22Rv1 (cell line): Measurements from ENCODE around the gene UNC5A.

ENCODE experiments used
- H3K27ac ChIP-seq: fragments of 450-650 bp; 2 replicates; pipeline ENCODE4 v1.5.1; 2017
- ZFX ChIP-seq: fragments of 450-650 bp; IDR thresholded peaks from 2 replicates; pipeline ENCODE4 v1.6.1; 2017; ENCODE audit warnings: antibody characterized with exemption, borderline replicate concordance
- TF ChIP-seq, protein P1 (sequence below): fragments of 450-650 bp; IDR thresholded peaks from 2 replicates; pipeline ENCODE4 v1.5.1; 2017; ENCODE audit warnings: mild to moderate bottlenecking

The UNC5A gene

DNA sequence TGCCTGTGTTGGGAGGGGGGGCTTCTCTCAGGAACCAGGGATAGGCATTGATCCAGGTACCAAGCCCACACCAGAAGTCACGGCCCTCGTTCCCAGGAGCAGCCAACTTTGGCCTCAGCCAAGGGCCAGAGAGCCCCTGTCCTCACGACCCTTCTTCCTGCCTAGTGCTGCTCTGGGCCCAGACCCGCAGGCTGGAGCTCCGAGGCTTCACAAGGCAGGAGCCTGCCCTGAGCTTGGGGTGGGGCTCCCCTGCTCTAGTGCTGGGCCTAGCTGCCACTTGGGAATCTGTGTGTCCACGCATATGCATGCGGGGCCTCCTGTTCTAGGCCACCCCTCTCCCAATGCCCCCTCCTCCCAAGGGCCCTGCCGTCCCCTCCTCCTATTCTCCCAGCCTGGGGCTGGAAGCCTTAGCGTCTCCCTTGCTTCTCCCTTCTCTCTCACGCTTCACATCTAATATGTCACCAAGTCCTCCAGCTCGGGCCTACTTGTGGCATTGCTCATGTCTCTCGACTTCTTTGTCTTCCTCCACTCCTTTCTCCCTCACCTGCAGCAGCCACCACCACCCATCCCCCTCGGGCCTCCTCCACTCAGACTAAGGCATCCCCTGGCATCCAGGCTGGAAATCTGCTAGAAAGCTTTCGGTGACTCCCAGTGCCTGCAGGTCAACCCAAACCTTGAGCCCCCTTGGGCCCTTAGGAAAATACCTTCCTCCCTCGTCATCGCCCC is 3.4 kb downstream of the UNC5A start:
- TF ChIP-seq, protein P1, sequence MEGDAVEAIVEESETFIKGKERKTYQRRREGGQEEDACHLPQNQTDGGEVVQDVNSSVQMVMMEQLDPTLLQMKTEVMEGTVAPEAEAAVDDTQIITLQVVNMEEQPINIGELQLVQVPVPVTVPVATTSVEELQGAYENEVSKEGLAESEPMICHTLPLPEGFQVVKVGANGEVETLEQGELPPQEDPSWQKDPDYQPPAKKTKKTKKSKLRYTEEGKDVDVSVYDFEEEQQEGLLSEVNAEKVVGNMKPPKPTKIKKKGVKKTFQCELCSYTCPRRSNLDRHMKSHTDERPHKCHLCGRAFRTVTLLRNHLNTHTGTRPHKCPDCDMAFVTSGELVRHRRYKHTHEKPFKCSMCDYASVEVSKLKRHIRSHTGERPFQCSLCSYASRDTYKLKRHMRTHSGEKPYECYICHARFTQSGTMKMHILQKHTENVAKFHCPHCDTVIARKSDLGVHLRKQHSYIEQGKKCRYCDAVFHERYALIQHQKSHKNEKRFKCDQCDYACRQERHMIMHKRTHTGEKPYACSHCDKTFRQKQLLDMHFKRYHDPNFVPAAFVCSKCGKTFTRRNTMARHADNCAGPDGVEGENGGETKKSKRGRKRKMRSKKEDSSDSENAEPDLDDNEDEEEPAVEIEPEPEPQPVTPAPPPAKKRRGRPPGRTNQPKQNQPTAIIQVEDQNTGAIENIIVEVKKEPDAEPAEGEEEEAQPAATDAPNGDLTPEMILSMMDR, result no peak
- no peak overlapping the region for H3K27ac ChIP-seq

DNA sequence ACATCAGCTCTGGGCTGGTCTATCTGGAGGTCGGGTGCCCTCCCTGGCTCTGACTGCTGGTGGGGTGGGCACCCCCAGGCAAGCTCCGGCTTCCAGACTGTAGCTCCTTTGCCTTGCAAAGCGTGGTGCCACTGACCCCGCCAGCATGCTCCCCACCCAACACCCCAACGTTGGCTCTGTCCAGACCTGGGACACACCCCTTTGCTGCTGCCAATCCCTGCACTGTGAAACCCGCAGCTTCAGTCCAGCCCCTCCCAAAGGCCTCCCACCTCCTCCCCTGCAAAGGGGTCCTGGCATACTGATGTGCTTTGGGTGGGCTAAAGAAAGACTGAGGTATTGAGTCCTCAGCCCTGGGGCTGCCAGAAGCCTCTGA is 3.9 kb downstream of the UNC5A start:
- TF ChIP-seq, protein P1, result no peak
- no peak for TF ChIP-seq ZFX

DNA sequence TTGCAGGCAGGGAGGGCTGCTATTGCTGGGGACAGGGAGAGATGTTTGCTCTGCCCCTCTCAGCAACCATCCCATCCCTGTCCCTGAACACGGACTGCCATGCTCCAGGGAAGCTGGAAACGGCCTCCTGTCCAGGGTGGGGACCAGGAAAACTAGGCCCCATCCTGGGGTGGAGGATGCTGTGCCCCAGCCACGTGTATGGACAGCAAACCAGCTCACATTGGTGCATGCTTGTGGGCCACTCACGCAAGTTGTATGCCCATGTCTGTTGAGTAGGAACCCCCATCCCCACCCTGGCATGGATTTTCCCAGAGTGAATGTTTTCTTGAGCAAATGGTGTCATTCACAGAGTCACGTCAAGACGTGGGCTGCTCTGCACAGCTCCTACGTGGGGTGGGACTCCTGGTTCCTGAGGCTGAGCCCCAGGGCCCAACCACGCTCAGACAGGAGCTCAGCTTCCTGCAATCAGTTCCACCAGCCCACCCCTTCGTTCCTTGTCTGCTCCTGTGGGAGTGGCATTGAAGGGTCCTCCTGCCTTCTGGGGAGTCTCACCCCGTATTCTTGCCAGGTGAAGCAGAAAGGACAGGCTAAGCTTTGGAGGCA is 4.6 kb downstream of the UNC5A start:
- TF ChIP-seq, protein P1, result no peak
- no peak for TF ChIP-seq ZFX

More for the DNA sequence above, 3.9 kb downstream of the UNC5A start:
- no peak overlapping the region for H3K27ac ChIP-seq

DNA sequence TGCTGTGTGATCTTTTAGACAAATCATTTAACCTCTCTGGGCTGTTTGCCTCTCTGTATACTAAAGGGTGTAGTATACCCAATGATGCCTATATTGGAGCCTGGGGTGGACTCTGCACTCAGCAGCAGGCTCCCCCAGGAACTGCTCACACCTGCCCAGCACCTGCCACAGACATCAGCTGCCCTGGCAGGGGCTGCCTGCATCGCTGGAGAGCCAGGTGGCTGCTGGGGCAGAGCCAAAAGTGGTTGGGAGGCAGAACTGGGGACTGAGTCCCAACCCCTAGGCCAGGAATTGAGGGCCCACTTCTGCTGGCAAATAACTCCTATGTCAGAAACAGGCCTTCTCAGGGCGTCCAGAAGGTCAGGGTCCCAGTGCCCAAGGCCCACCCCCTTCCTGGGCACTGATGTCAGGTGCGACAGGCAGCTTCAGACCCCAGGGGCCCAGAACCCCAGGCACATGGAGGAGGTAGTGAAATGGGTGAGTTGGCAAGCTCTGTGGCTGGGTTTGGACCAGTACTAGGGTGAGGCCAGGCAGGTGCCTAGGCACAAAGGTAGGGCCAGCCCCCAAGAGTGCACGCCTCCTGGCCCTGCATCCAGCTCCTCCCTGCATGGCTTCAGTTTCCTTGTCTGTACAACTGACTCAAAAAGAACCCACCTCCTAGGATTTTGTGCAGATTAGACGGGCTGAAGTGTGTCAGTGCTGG is 5.8 kb downstream of the UNC5A start:
- TF ChIP-seq ZFX, result no peak
- TF ChIP-seq, protein P1, result no peak
- H3K27ac ChIP-seq, result no peak overlapping the region

More for the DNA sequence above, 4.6 kb downstream of the UNC5A start:
- H3K27ac ChIP-seq, result no peak overlapping the region

DNA sequence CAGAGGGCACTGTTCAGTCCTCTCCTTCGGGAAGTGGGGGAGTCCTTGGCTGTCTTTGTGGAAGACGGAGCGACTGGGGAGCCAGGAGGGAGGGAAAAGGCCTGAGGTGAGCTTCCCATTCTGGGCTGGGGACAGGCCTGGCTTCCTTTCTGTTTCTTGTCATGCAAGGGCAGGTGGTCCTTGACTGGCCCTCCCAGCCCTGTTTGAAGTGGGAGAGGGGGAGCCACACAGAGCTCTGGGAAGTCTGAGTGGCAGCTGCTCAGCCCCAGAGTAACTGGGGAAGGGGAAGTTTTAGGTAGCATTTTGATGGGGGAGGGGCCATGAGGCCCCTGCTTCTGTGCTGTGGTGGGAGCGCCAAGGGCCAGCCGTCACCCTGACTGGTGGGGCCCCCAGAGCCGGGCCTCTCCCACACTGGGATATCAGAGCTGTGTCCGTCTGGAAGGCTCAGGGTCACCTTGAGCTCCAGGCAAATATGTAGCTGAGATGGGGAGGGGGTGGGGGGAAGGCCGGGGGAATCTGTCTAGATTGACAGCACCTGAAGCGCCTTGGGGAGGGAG is 6.5 kb downstream of the UNC5A start:
- H3K27ac ChIP-seq, result no peak overlapping the region
- TF ChIP-seq, protein P1, result no peak
- TF ChIP-seq ZFX, result no peak

DNA sequence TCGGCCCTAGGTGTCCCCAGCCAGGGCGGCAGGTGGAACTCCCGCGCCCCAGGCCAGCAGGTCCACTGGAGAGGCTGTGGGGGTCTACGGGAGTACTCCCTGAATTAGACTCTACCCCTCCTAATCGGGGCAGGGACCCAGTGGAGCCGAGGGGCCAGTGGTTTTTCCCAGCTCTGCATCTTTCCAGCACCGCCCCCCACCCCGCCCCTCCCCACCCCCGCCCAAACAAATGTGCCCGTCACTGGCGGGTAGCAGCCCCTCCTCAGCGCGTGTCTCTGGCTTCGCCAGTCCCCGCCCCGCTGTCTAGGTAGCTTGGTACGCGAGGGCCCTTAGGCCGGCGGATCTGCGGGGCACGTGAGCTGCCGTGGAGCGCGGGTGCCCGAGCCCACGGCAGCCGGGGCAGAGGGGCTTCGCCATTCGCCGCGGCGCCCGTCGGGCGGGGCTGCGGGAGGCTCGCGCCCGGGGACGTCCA is 7.0 kb downstream of the UNC5A start:
- no peak overlapping the region for H3K27ac ChIP-seq
- TF ChIP-seq, protein P1, result no peak
- TF ChIP-seq ZFX, result no peak
